Neural progenitor cell (in vitro differentiated cells): ENCODE data around the gene SOAT1. TPM values are rescaled to one million over a fixed set of nuclear protein-coding genes. Genes with fewer than 3 reads are reported as not detected.

Experiments used
- DNase-seq: peaks from one replicate; pipeline ENCODE4 v3.0.0-alpha.2; 2016; ENCODE audit warnings: low spot score
- H2AFZ ChIP-seq: fragments of 200-600 bp; sonication (generic); replicated peaks from 2 replicates; pipeline ENCODE4 v1.6.1; 2016; ENCODE audit warnings: antibody characterized with exemption
- H3F3A ChIP-seq: fragments of 200-600 bp; sonication (generic); 2 replicates; pipeline ENCODE4 v1.6.1; 2016; ENCODE audit warnings: antibody characterized with exemption, low read depth
- H3K27ac ChIP-seq: fragments of 200-600 bp; sonication (generic); 2 replicates; pipeline ENCODE4 v1.5.1; 2016; ENCODE audit warnings: mild to moderate bottlenecking
- H3K27me3 ChIP-seq: fragments of 200-600 bp; sonication (generic); 2 replicates; pipeline ENCODE4 v1.6.1; 2016; ENCODE audit warnings: mild to moderate bottlenecking, moderate library complexity
- H3K36me3 ChIP-seq: fragments of 200-600 bp; sonication (generic); 2 replicates; pipeline ENCODE4 v1.5.1; 2016
- H3K4me1 ChIP-seq: fragments of 200-600 bp; sonication (generic); 2 replicates; pipeline ENCODE4 v1.6.1; 2016; ENCODE audit warnings: mixed run types
- H3K4me2 ChIP-seq: fragments of 200-600 bp; sonication (generic); 2 replicates; pipeline ENCODE4 v1.6.1; 2016
- H3K4me3 ChIP-seq: fragments of 200-600 bp; sonication (generic); 2 replicates; pipeline ENCODE4 v1.5.1; 2016
- H3K79me2 ChIP-seq: fragments of 200-600 bp; sonication (generic); 2 replicates; pipeline ENCODE4 v1.6.1; 2016; ENCODE audit warnings: low read depth
- H3K9ac ChIP-seq: fragments of 200-600 bp; sonication (generic); 2 replicates; pipeline ENCODE4 v1.6.1; 2016
- H3K9me3 ChIP-seq: fragments of 200-600 bp; sonication (generic); 2 replicates; pipeline ENCODE4 v1.5.1; 2016; ENCODE audit warnings: low read depth
- H4K20me1 ChIP-seq: fragments of 200-600 bp; sonication (generic); 2 replicates; pipeline ENCODE4 v1.6.1; 2016; ENCODE audit warnings: low read depth
- H3K27ac Mint-ChIP-seq: 3 replicates; pipeline ENCODE4 v1.8.0; 2021; ENCODE audit warnings: mixed read lengths
- H3K27me3 Mint-ChIP-seq: 2 replicates; pipeline ENCODE4 v1.8.0; 2022; ENCODE audit warnings: low read depth, mild to moderate bottlenecking, inconsistent platforms, moderate library complexity, mixed read lengths; ENCODE audit not compliant: insufficient read depth
- H3K36me3 Mint-ChIP-seq: 3 replicates; pipeline ENCODE4 v1.8.0; 2021; ENCODE audit warnings: mixed read lengths
- H3K4me1 Mint-ChIP-seq: 3 replicates; pipeline ENCODE4 v1.8.0; 2021; ENCODE audit warnings: mixed read lengths
- H3K4me3 Mint-ChIP-seq: 3 replicates; pipeline ENCODE4 v1.8.0; 2021; ENCODE audit warnings: mild to moderate bottlenecking, moderate library complexity, mixed read lengths
- H3K9me3 Mint-ChIP-seq: 3 replicates; pipeline ENCODE4 v1.8.0; 2020; ENCODE audit warnings: mixed read lengths
- EZH2 ChIP-seq: fragments of 200-600 bp; sonication (generic); IDR thresholded peaks from 2 replicates; pipeline ENCODE4 v1.6.1; 2017; ENCODE audit warnings: antibody characterized with exemption, mild to moderate bottlenecking, moderate library complexity
- EZH2phosphoT487 ChIP-seq: fragments of 200-600 bp; sonication (generic); IDR thresholded peaks from 2 replicates; pipeline ENCODE4 v1.6.1; 2017; ENCODE audit warnings: antibody characterized with exemption
- total RNA-seq: library from RNA; depleted of rRNA; stranded (reverse); fragments of >200 nt; gene quantifications from 2 replicates; pipeline ENCODE4 v1.2.3, GENCODE V29; 2015; ENCODE audit warnings: low replicate concordance
- TF ChIP-seq, protein P1 (sequence below): fragments of 200-600 bp; sonication (generic); IDR thresholded peaks from 2 replicates; pipeline ENCODE4 v1.5.1; 2017; ENCODE audit warnings: antibody characterized with exemption, mild to moderate bottlenecking

SOAT1 gene
- total RNA-seq, 1 donor from 2014 or later: 15.3 TPM

DNA sequence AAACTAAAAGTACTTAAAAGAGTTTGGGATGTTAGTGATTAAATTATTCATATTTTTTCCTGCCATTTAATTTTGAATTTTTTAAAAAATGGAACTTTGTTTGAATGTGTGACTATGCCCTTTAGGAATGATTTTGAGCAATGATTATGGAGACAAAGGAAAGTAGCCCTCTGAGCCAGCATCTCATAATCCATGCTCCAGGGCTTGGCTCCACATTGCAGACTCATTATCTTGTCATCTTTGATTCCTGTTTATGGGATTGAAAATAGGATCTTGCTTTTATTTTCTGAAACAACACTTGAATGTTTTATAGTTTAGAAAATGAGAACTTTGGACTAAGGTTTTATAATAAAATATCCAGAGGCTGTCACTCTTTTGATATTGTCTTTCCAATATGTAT lies 86.7 kb downstream of the SOAT1 start:
- TF ChIP-seq EZH2 (no peak), EZH2phosphoT487 (no peak)
- TF ChIP-seq, protein P1, sequence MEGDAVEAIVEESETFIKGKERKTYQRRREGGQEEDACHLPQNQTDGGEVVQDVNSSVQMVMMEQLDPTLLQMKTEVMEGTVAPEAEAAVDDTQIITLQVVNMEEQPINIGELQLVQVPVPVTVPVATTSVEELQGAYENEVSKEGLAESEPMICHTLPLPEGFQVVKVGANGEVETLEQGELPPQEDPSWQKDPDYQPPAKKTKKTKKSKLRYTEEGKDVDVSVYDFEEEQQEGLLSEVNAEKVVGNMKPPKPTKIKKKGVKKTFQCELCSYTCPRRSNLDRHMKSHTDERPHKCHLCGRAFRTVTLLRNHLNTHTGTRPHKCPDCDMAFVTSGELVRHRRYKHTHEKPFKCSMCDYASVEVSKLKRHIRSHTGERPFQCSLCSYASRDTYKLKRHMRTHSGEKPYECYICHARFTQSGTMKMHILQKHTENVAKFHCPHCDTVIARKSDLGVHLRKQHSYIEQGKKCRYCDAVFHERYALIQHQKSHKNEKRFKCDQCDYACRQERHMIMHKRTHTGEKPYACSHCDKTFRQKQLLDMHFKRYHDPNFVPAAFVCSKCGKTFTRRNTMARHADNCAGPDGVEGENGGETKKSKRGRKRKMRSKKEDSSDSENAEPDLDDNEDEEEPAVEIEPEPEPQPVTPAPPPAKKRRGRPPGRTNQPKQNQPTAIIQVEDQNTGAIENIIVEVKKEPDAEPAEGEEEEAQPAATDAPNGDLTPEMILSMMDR: no peak

DNA sequence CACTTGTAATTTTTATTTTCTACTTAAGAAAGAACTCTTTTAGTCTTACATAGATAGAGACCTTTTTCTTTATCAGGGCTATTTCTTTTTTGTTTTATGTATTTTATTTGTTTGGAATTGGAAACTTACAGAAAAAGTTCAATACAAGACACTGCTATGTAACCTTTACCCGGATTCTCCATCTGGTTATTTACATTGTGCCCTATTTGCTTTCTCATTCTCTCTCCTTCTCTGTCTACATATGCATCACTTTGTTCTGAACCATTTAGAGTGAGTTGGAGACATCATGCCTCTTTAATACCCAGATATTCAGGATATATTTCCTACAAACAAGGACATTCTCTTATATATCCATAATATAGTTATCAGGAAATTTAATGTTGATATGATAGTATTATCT lies 90.4 kb downstream of the SOAT1 start:
- Histone ChIP-seq H3K79me2 (no peaks in the 10 kb centered on the region), H3K4me1 (no peaks in the 10 kb centered on the region), H4K20me1 (no peaks in the 10 kb centered on the region), H3K4me2 (no peak overlapping the region), H3K27ac (no peak overlapping the region), H3K9ac (no peak overlapping the region), H3K36me3 (no peaks in the 10 kb centered on the region), H3K27me3 (no peaks in the 10 kb centered on the region), H3K9me3 (no peaks in the 10 kb centered on the region), H3K4me3 (no peak overlapping the region), H2AFZ (no peak overlapping the region), H3F3A (no peaks in the 10 kb centered on the region)
- H3K27ac Mint-ChIP-seq: no peak overlapping the region
- H3K9me3 Mint-ChIP-seq: no peaks in the 10 kb centered on the region
- no peak overlapping the region for H3K4me3 Mint-ChIP-seq
- no peaks in the 10 kb centered on the region for H3K4me1 Mint-ChIP-seq
- no peak for DNase-seq
- TF ChIP-seq EZH2 (no peak), EZH2phosphoT487 (no peak)
- TF ChIP-seq, protein P1: no peak
- no peaks in the 10 kb centered on the region for H3K36me3 Mint-ChIP-seq
- peaks cover 2% of the 10 kb centered on the region for H3K27me3 Mint-ChIP-seq

More for the DNA sequence above, 86.7 kb downstream of the SOAT1 start:
- Histone ChIP-seq H3K9me3 (no peaks in the 10 kb centered on the region), H3K4me1 (no peaks in the 10 kb centered on the region), H2AFZ (no peak overlapping the region), H3K4me3 (no peak overlapping the region), H3K79me2 (no peaks in the 10 kb centered on the region), H3K36me3 (no peaks in the 10 kb centered on the region), H3K27ac (no peak overlapping the region), H4K20me1 (no peaks in the 10 kb centered on the region), H3F3A (no peaks in the 10 kb centered on the region), H3K9ac (no peak overlapping the region), H3K4me2 (no peak overlapping the region), H3K27me3 (no peaks in the 10 kb centered on the region)
- no peak for DNase-seq
- Mint-ChIP-seq H3K27ac (no peak overlapping the region), H3K9me3 (no peaks in the 10 kb centered on the region), H3K4me3 (no peak overlapping the region), H3K4me1 (no peaks in the 10 kb centered on the region), H3K36me3 (no peaks in the 10 kb centered on the region), H3K27me3 (peaks cover 2% of the 10 kb centered on the region)

DNA sequence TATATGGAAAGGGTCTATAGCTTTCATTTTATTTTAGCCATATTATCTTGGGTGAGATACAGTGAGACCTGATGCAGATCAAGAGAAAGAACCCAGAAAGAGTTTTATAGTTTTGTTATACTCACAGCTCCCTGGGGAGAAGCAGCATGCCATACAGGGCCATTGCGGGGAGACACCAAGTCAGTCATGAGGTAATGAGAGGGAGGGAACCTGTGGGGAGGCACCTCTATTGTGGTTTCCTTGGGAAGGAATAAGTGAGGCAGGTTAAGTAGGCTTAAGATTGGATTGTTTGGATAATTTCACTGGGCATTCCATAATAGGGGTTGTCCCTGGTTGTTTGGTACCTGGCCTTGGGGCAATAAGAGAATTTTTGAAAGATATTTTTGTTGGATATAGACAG lies 91.9 kb downstream of the SOAT1 start:
- Mint-ChIP-seq H3K4me3 (no peak overlapping the region), H3K27ac (no peak overlapping the region)

More for the DNA sequence above, 91.9 kb downstream of the SOAT1 start:
- no peak overlapping the region for H3K4me2 ChIP-seq
- no peaks in the 10 kb centered on the region for H3K36me3 ChIP-seq
- no peaks in the 10 kb centered on the region for H3K9me3 Mint-ChIP-seq
- no peaks in the 10 kb centered on the region for H3K4me1 Mint-ChIP-seq
- H3K4me1 ChIP-seq: no peaks in the 10 kb centered on the region
- no peak overlapping the region for H3K27ac ChIP-seq
- H3K79me2 ChIP-seq: no peaks in the 10 kb centered on the region
- TF ChIP-seq EZH2phosphoT487 (no peak), EZH2 (no peak)
- TF ChIP-seq, protein P1: no peak
- H3K9ac ChIP-seq: no peak overlapping the region
- DNase-seq: peak; percentile 10
- no peaks in the 10 kb centered on the region for H3K36me3 Mint-ChIP-seq
- no peaks in the 10 kb centered on the region for H3K27me3 Mint-ChIP-seq
- H3F3A ChIP-seq: no peaks in the 10 kb centered on the region
- no peak overlapping the region for H3K4me3 ChIP-seq
- no peaks in the 10 kb centered on the region for H3K27me3 ChIP-seq
- no peaks in the 10 kb centered on the region for H3K9me3 ChIP-seq
- no peak overlapping the region for H2AFZ ChIP-seq
- no peaks in the 10 kb centered on the region for H4K20me1 ChIP-seq
